GM19324 (cell line): Measurements from ENCODE around the gene ZNF692.
A peak's percentile ranks its signal among the peaks of the same experiment; 100 is the strongest.
"Not testable (repeated sequence)": the region's sequence is repeated elsewhere in the genome, so short reads cannot be mapped to it uniquely, and the experiment has no call there.

Source experiments
- ATAC-seq: cut with Tn5 transposase; IDR thresholded peaks from one replicate; pipeline ENCODE4 v1.9.1; 2021; ENCODE audit warnings: mild to moderate bottlenecking, moderate library complexity; ENCODE audit not compliant: unreplicated experiment, low FRiP score

ZNF692 gene

DNA sequence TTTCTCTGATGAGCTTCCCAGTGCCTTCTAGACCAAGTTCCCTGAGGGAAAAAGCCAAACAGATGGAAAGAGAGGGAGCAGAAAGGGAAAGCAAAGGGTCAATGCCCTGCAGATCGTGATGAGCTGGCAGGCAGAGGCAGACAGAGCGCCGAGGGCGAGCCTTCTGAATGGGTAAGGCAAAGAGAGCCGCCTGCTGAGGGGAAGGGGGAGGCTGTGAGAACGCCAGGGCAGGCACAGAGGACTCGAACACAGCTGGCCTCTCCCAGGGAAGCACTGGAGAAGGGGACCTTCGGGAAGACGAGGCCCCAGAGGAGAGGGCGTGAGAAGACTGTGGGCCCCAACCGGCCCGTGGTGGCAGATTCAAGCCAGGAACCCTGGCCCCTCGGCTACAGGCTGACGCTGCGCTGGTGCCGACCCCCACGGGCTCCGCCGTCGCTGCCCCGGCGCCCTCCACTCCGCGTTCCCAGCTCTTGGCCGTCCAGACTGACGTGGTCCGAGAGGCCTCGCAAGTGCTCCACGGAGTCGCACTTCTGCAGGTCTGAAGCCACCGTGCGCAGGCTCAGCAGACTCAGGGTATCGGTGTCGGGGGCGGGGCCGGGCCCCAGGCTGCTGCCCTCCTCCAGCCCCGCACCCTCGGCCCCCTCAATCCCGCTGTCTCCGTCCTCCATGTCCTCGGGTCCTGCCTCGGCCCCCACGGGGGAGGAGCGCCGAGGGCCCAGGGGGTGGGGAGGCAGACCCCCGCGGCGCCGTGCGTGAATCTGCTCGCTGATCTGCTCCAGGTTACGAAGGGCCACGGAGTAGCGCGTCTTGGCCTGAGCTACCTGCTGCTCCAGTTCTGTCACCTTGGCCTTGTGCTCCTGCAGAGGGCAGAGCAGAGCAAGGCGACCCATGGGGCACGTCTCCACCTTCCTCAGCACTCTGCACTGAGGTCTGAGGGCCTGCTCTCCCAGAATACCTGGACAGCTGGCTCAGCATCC, 47.1 kb downstream of the ZNF692 start:
- ATAC-seq = no peak

DNA sequence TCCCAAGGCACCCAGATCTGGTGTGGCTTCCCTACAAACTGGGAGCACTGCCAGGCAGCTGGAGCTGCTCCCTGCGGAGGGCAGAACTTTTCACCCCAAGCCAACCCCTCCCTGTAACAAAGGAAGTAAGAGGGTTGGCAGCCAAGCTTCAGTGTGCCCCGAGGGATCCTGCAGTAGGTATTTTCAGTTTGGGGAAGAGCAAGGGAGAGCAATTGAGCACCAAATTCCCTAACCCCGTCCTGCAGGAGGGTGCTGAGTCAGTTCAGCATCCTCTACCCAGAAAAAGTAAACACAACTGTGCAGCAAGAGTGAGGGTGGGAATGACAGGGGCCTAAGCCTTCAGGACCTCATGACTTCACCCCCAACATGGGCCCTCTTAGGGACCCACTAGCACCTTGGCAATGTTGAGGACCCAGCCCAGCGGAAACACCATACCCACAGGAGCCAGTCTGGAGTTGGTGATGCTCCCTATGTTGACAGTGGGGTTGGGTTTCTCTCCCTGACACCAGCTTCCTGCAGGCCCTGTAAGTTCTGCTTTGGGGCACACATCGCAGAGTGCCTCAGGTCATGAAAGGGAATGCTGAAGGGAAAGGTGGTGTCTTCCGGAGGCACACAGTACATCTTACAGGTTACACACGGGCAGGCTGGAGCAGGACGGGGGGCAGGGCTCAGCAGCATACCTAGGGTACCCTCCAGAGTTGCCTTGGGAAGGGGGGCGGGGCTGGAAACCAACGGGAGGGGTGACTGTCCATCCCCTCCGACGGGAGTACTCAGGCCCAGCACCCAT, 48.0 kb downstream of the ZNF692 start:
- no peak for ATAC-seq

DNA sequence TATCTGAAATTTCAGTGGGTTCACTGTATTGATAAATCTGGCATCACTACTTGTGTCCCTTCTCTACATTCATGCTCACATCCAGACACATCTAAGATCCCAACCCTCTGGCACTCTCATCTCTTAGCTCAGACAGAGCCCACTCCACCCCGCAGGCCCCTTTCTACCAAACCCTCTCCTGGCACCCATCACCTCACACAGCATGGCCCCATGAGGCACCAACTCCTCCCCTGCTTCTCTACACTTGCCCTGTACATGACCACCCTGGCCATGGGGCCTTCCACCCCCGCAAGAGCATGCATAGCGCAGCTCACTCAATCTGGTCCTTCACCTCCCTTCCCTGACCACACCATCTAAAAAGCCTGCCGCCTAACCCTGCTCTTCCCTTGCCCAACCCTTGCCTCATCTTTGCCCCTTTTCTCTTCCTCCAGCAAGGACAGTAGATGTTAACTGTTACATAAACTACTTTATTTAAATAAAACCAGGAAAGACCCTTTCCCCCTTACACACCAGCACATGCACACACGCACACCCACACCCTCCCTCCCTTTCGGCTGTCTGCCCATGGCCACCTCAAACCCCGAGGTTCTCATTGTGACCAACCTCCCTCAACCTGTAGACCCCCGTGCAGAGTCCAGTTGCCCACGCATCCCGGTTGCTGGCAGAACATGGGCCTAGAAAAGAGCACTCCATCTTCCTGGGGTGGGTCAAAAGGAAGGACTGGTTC, 48.7 kb downstream of the ZNF692 start:
- ATAC-seq = no peak

DNA sequence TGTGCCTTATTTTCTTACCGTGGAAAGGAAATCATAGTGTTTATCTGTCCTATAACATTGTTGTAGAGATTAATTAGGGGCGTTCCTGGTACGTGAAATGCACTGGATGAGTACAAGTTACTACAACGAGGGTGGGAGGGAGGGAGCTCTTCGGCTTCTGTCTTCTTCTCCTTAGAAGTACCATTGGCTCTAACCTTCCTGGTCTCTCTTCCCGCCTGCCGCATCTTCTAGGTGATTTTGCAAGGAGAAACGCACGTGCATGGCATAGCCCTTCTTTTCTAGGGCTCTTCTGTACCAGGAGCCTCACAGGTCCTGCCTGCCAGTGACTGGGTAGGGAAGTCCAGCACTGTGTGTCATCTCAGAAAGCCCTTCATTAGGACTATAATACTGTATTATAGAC, 50.0 kb downstream of the ZNF692 start:
- no peak for ATAC-seq

DNA sequence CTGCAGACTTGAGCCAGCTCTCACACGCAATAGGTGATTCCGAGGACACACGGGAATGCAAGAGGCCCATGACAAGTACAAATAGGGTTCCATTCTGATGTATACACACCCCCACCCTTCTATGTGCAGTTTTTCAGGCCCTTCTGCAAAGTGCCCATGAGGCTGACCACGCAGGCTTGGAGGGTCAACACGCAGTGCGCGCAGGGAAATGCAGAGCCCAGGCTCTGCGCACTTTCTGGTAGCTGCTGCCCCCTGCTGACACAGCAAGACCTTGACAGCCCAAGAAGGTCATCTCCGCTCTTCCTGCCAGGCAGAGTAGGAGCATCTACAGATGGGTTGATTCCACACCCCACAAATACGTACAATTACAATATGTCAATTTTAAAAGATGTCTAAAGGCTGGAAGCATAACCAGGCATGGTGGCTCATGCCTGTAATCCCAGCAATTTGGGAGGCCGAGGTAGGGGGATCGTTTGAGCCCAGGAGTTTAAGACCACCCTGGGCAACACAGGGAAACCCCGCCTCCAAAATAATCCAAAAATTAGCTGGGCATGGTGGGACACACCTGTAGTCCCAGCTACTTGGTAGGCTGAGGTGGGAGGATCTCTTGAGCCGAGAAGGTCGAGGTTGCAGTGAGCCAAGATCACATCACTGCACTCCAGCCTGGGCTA, 51.7 kb downstream of the ZNF692 start:
- peak; percentile 26 for ATAC-seq

DNA sequence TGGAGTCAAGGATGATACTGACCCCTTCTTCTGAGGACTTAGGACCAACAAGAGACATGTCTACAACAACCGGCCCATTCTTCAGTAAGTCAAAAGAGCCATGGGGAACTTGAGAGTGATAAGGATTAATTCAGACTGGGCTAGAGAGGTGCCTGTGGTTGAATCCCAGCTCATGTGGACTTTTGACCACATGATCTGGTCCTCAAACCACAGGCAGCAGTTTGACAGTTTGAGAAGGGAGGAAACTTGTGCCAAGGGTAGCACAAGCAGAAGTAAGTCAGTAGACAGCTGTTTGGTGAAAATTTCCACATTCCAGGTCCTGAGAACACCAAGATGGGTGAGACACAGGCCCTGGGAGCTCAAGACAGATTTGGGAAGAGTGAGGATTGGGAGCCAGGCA, 53.0 kb downstream of the ZNF692 start:
- no peak for ATAC-seq

DNA sequence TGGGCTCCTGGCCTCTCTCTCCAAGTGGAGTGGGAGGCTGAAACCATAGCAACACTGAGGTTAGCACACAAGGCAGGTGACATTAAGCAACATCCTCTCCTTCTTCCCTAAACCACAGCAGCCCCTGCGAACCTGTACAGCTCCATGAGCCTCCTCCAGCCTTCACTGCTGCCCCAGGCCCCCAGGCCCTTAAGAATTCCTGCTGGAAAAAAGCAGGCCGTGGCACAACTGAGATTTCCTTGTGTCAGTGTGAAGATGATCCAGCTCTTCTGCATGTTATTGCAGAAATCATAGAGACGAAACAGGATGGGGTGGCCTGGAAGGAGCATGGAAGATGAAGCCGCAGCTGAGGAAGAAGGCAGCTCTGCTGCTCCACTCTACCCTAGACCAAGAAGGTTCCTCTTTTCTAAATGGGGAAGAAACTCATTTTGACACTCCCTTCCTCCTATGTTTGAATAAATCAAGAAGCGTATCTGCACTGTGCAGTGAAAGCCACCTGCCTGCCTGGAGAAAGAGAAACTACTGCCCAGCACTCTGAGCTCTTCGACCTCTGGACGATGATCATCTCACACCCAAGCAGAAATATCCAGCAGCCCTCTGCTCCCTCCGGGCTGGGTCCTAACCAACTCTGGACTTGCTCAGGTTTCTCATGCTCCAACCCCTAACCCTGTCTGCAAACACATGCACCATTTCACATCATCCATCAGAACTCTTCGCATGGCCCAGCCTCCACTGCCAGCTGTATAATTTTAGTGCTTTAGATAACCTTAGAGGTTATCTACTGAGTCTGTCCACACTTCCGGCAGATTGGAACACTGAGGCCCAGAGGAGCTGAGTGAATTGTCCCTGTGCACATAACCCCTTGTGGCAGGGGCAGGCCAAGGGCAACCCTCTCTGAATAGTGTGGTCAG, 53.9 kb downstream of the ZNF692 start:
- ATAC-seq = peak; percentile 92

DNA sequence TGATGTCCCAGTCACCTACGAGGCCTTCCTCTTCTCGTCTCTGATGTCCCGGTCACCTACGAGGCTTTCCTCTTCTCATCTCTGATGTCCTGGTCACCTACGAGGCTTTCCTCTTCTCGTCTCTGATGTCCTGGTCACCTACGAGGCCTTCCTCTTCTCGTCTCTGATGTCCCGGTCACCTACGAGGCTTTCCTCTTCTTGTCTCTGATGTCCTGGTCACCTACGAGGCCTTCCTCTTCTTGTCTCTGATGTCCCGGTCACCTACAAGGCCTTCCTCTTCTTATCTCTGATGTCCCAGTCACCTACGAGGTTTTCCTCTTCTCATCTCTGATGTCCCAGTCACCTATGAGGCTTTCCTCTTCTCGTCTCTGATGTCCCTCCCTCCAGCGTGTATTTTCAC, 55.4 kb downstream of the ZNF692 start:
- not testable (repeated sequence) for ATAC-seq

DNA sequence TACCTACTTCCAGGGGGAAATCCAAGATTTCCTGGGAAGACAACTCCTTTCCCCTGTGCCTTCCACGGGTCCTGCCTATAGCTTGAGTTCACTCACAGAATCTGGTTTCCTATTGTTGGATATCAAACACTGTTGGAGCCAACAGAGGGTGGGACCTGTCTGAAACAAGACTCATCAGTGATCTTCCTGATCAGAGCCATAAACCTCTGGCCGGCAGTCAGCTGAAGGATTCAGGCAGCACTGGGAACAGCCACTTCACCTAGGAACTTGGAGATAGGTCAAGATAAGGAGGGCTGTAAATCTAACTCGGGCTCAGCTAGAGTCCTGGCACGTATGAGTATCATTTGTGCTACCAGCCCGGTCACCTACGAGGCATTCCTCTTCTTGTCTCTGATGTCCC, 56.4 kb downstream of the ZNF692 start:
- ATAC-seq = no peak

DNA sequence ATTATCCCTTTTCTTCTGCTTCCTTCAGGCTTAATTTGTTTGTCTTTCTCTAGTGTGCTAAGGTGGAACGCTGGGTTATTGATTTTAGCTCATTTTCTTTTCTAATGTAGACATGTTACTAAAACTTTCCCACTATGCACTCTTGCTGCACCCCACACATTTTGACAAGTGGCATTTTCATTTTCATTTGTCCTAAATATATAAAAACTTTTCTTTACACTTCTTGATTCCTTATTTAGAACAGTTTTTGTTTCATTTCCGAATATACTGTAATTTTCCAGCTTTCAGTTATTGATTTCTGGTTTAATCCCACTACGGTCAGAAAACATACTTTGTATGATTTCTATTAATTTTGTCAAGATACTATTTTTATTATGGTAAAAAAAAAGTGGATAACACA, 58.4 kb downstream of the ZNF692 start:
- ATAC-seq = no peak
